ENCODE measurements around the gene SOWAHC.

The SOWAHC gene

GRCh38 chr2:109629867-109630266 lies 15.7 kb downstream of the SOWAHC start:
- no peak for TF ChIP-seq CTCF (conservative IDR thresholded peaks at IDR 0.05; ENCODE audit: low read depth, low read length)
- H3K4me1 ChIP-seq (ENCODE audit: low read depth, poor library complexity, severe bottlenecking) = no peaks in the 10 kb centered on the region
- no peak overlapping the region for H2AFZ ChIP-seq (ENCODE audit: low read depth)
- no peak overlapping the region for H3K9ac ChIP-seq
- H4K20me1 ChIP-seq (ENCODE audit: insufficient read depth) = no peaks in the 10 kb centered on the region
- H3K27ac ChIP-seq = no peak overlapping the region
- no peaks in the 10 kb centered on the region for H3K36me3 ChIP-seq (ENCODE audit: insufficient read depth)
- no peak overlapping the region for H3K4me3 ChIP-seq (IDR thresholded peaks at IDR 0.05; ENCODE audit: insufficient read depth, low read depth, low read length)
- no peak overlapping the region for H3K4me2 ChIP-seq
- no peaks in the 10 kb centered on the region for H3K79me2 ChIP-seq (ENCODE audit: insufficient read depth, low read depth)
- no peaks in the 10 kb centered on the region for H3K27me3 ChIP-seq (ENCODE audit: insufficient read depth, low read depth)

DNA sequence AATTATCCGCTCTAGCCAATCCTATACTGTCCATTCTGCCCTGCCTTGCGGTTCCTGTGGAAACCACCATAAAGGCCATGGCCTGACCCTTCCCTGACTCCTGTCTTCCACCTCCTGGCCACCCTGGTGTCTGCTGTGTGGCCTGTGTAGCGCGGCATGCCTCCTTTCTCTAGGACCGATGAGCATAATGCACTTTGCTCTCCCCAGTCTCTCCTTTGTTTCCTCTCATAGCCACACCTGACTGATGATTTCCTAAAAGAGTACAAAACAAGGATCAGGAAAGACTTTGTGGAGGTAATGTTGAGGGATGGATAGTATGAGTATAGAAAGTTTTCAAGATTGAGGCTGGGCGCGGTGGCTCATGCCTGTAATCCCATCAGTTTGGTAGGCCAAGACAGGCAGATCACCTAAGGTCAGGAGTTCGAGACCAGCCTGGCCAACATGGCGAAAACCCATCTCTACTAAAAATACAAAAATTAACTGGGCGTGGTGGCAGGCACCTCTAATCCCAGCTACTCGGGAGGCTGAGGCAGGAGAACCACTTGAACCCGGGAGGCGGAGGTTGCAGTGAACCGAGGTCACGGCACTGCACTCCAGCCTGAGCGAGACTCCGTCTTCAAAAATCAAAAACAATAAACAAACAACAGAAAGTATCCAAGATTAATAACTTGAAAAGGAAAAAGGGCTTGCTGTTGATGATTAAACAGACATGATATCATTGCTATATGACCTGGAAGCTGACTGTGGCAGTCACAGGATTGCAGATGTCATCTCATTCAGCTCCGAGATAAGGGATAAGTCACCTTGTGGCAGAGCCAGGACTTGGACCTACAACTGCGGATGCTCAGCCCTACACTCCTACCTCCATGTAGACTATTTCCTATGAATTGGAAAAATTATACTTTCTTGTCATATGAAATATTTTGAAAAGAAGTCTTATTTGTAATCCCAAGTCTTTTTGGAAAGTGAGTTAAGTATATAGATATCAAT lies 16.6 kb downstream of the SOWAHC start:
- H3K4me2 ChIP-seq = no peak overlapping the region
- no peaks in the 10 kb centered on the region for H3K36me3 ChIP-seq (ENCODE audit: insufficient read depth)
- H3K79me2 ChIP-seq (ENCODE audit: insufficient read depth, low read depth) = no peaks in the 10 kb centered on the region
- H3K4me1 ChIP-seq (ENCODE audit: low read depth, poor library complexity, severe bottlenecking) = peaks cover 6% of the 10 kb centered on the region
- H2AFZ ChIP-seq (ENCODE audit: low read depth) = no peak overlapping the region
- H3K27ac ChIP-seq = no peak overlapping the region
- no peak overlapping the region for H3K4me3 ChIP-seq (IDR thresholded peaks at IDR 0.05; ENCODE audit: insufficient read depth, low read depth, low read length)
- H3K27me3 ChIP-seq (ENCODE audit: insufficient read depth, low read depth) = no peaks in the 10 kb centered on the region
- no peak overlapping the region for H3K9ac ChIP-seq
- H4K20me1 ChIP-seq (ENCODE audit: insufficient read depth) = no peaks in the 10 kb centered on the region
- no peak for TF ChIP-seq CTCF (conservative IDR thresholded peaks at IDR 0.05; ENCODE audit: low read depth, low read length)

- Histone ChIP-seq H3K27me3 (ENCODE audit: insufficient read depth, low read depth) (no peaks in the 10 kb centered on the region), H2AFZ (ENCODE audit: low read depth) (no peak overlapping the region), H3K79me2 (ENCODE audit: insufficient read depth, low read depth) (no peaks in the 10 kb centered on the region), H4K20me1 (ENCODE audit: insufficient read depth) (no peaks in the 10 kb centered on the region), H3K27ac (no peak overlapping the region), H3K4me1 (ENCODE audit: low read depth, poor library complexity, severe bottlenecking) (peaks cover 16% of the 10 kb centered on the region), H3K4me3 (IDR thresholded peaks at IDR 0.05; ENCODE audit: insufficient read depth, low read depth, low read length) (no peak overlapping the region), H3K4me2 (no peak overlapping the region), H3K36me3 (ENCODE audit: insufficient read depth) (no peaks in the 10 kb centered on the region), H3K9ac (no peak overlapping the region)
- TF ChIP-seq CTCF (conservative IDR thresholded peaks at IDR 0.05; ENCODE audit: low read depth, low read length) = no peak
These were observed 17.6 kb downstream of the SOWAHC start for GRCh38 chr2:109631741-109632140.

- no peaks in the 10 kb centered on the region for H3K27me3 ChIP-seq (ENCODE audit: insufficient read depth, low read depth)
- no peak overlapping the region for H3K4me3 ChIP-seq (IDR thresholded peaks at IDR 0.05; ENCODE audit: insufficient read depth, low read depth, low read length)
- peaks cover 19% of the 10 kb centered on the region for H3K4me1 ChIP-seq (ENCODE audit: low read depth, poor library complexity, severe bottlenecking)
- H2AFZ ChIP-seq (ENCODE audit: low read depth) = no peak overlapping the region
- H3K79me2 ChIP-seq (ENCODE audit: insufficient read depth, low read depth) = no peaks in the 10 kb centered on the region
- no peaks in the 10 kb centered on the region for H3K36me3 ChIP-seq (ENCODE audit: insufficient read depth)
- H3K9ac ChIP-seq = no peak overlapping the region
- H4K20me1 ChIP-seq (ENCODE audit: insufficient read depth) = no peaks in the 10 kb centered on the region
- no peak overlapping the region for H3K4me2 ChIP-seq
- no peak overlapping the region for H3K27ac ChIP-seq
- TF ChIP-seq CTCF (conservative IDR thresholded peaks at IDR 0.05; ENCODE audit: low read depth, low read length) = no peak
These were observed 18.1 kb downstream of the SOWAHC start for GRCh38 chr2:109632158-109632789.

Data from KMS-11 (cell line).